Prostate gland (tissue), 2 donors: ENCODE results near the gene TSEN34.

Source experiments
- CTCF ChIP-seq, 4 experiments: fragments of 200-600 bp in 2 of 4; fragments of 450-650 bp in 2 of 4; sonication (generic) in 2 of 4; IDR thresholded peaks; 1 replicate in 3 of 4; 2 replicates in 1 of 4; pipeline ENCODE4 v1.5.1; 2016 to 2019; ENCODE audit warnings: antibody characterized with exemption in 4 of 4, mild to moderate bottlenecking in 2 of 4, moderate library complexity in 2 of 4
- POLR2A ChIP-seq: fragments of 450-650 bp; IDR thresholded peaks from one replicate; pipeline ENCODE4 v1.6.1; 2016; ENCODE audit warnings: antibody characterized with exemption, mild to moderate bottlenecking
- POLR2AphosphoS5 ChIP-seq: sonication (generic); formaldehyde crosslinking; IDR thresholded peaks from one replicate; pipeline ENCODE4 v1.6.1; 2017; ENCODE audit warnings: antibody characterized with exemption

- no peak for TF ChIP-seq POLR2A
- no peak for TF ChIP-seq CTCF (IDR thresholded peaks at IDR 0.05)
- TF ChIP-seq POLR2AphosphoS5: no peak
Measured at GRCh38 chr19:54151362-54152035, 39.6 kb upstream of the TSEN34 start.
